ENCODE results near the gene TSPEAR. TPM values are rescaled to one million over a fixed set of nuclear protein-coding genes. Genes with fewer than 3 reads are reported as not detected.

The TSPEAR gene
- polyA plus RNA-seq, 1 of the 3 experiments (the other 2 are of a cell fraction) = 0.08 TPM

DNA sequence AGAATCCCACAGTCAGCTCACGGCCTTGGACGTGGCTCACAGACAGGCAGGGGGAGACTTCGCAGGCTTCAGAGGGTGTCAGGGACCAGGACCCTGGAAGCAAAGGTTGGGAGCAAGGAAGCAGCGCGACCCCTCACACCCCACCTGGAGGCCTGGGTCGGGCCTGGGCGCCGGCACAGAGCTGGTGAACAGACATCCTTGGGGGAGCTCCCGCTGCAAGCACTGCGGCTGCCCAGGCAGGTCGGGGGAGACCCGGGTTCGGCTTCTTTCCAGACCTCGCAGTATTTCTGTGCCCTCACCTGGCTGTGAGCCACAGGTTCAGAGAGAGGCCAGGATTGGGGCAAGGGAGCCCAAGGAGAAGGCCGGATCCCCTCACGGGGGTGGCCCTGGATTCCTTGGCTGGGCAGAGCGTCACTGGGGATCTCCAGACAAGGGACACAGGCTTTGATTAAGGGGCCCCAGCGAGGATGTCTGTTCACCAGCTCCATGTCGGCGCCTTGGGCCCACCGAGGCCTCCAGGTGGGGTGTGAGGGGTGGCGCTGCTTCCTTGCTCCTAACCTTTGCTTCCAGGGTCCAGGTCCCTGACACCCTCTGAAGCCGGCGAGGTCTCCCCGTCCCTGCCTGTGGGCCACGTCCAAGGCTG is 37.9 kb upstream of the TSPEAR start:
- POLR2A ChIA-PET = no interaction called here
- CTCF ChIA-PET = no interaction called here
- no peak overlapping the region for H3K9ac ChIP-seq
- no peaks in the 10 kb centered on the region; the same call in 1 of the 2 replicates for H3K27me3 ChIP-seq (ENCODE audit: insufficient read depth)
- TF ChIP-seq MEF2A (IDR thresholded peaks at IDR 0.05; ENCODE audit: borderline replicate concordance, low read depth) (no peak), RCOR1 (IDR thresholded peaks at IDR 0.05; ENCODE audit: low read length) (no peak), RFX5 (IDR thresholded peaks at IDR 0.05; ENCODE audit: low read length) (no peak), TEAD4 (IDR thresholded peaks at IDR 0.05; ENCODE audit: borderline replicate concordance, insufficient read depth) (no peak), NFIC (IDR thresholded peaks at IDR 0.05; ENCODE audit: borderline replicate concordance) (no peak), RAD21 (IDR thresholded peaks at IDR 0.05; ENCODE audit: low read length) (no peak), EZH2phosphoT487 (IDR thresholded peaks at IDR 0.05; ENCODE audit: borderline replicate concordance, low read depth) (no peak), SIN3A (IDR thresholded peaks at IDR 0.05; ENCODE audit: borderline replicate concordance, low read depth, low read length) (no peak), FOXM1 (IDR thresholded peaks at IDR 0.05; ENCODE audit: low read depth) (no peak)
- TF ChIP-seq, protein P1, sequence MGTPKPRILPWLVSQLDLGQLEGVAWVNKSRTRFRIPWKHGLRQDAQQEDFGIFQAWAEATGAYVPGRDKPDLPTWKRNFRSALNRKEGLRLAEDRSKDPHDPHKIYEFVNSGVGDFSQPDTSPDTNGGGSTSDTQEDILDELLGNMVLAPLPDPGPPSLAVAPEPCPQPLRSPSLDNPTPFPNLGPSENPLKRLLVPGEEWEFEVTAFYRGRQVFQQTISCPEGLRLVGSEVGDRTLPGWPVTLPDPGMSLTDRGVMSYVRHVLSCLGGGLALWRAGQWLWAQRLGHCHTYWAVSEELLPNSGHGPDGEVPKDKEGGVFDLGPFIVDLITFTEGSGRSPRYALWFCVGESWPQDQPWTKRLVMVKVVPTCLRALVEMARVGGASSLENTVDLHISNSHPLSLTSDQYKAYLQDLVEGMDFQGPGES (IDR thresholded peaks at IDR 0.05; ENCODE audit: low read depth, low read length) = no peak
- TF ChIP-seq, protein P2, sequence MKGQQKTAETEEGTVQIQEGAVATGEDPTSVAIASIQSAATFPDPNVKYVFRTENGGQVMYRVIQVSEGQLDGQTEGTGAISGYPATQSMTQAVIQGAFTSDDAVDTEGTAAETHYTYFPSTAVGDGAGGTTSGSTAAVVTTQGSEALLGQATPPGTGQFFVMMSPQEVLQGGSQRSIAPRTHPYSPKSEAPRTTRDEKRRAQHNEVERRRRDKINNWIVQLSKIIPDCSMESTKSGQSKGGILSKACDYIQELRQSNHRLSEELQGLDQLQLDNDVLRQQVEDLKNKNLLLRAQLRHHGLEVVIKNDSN (IDR thresholded peaks at IDR 0.05; ENCODE audit: borderline replicate concordance, low read depth) = no peak
- TF ChIP-seq, protein P3, sequence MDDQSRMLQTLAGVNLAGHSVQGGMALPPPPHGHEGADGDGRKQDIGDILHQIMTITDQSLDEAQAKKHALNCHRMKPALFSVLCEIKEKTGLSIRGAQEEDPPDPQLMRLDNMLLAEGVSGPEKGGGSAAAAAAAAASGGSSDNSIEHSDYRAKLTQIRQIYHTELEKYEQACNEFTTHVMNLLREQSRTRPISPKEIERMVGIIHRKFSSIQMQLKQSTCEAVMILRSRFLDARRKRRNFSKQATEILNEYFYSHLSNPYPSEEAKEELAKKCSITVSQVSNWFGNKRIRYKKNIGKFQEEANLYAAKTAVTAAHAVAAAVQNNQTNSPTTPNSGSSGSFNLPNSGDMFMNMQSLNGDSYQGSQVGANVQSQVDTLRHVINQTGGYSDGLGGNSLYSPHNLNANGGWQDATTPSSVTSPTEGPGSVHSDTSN (IDR thresholded peaks at IDR 0.05) = no peak
- TF ChIP-seq, protein P4, sequence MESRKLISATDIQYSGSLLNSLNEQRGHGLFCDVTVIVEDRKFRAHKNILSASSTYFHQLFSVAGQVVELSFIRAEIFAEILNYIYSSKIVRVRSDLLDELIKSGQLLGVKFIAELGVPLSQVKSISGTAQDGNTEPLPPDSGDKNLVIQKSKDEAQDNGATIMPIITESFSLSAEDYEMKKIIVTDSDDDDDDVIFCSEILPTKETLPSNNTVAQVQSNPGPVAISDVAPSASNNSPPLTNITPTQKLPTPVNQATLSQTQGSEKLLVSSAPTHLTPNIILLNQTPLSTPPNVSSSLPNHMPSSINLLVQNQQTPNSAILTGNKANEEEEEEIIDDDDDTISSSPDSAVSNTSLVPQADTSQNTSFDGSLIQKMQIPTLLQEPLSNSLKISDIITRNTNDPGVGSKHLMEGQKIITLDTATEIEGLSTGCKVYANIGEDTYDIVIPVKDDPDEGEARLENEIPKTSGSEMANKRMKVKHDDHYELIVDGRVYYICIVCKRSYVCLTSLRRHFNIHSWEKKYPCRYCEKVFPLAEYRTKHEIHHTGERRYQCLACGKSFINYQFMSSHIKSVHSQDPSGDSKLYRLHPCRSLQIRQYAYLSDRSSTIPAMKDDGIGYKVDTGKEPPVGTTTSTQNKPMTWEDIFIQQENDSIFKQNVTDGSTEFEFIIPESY (IDR thresholded peaks at IDR 0.05; ENCODE audit: borderline replicate concordance, low read depth) = no peak
- no peaks in the 10 kb centered on the region for H4K20me1 ChIP-seq (ENCODE audit: insufficient read depth)
- no peak for DNase-seq
- no peaks in the 10 kb centered on the region for H3K9me2 ChIP-seq
- H3K9me3 ChIP-seq = no peaks in the 10 kb centered on the region
- H3K4me2 ChIP-seq = no peak overlapping the region
- no peak overlapping the region for H3K4me3 ChIP-seq (ENCODE audit: low read depth in 2 of 2, low read length in 1 of 2)
- H3K4me1 ChIP-seq (ENCODE audit: control insufficient read depth in 1 of 2, insufficient read depth in 2 of 2, low read depth in 1 of 2, low read length in 1 of 2) = no peaks in the 10 kb centered on the region; a peak in 2 of 4 replicates
- no peak overlapping the region for H3K27ac ChIP-seq (ENCODE audit: low read depth in 2 of 2, low read length in 1 of 2)
- H3F3A ChIP-seq (replicated peaks; ENCODE audit: insufficient read depth) = no peaks in the 10 kb centered on the region
- no peak overlapping the region for H2AFZ ChIP-seq (ENCODE audit: low read depth)
- WGBS (ENCODE audit: low lambda C conversion rate) = 89% methylated on average over 9 of the region's 26 CpGs
- no peaks in the 10 kb centered on the region for H3K36me3 ChIP-seq (replicated peaks in 1 of 2; ENCODE audit: control insufficient read depth in 1 of 2, insufficient read depth in 2 of 2, low read length in 1 of 2)
- no peaks in the 10 kb centered on the region for H3K79me2 ChIP-seq (ENCODE audit: insufficient read depth)

Data from SK-N-SH (cell line).